ENCODE data around the gene ZNF793. TPM values are rescaled to one million over a fixed set of nuclear protein-coding genes. Genes with fewer than 3 reads are reported as not detected.
A peak's percentile ranks its signal among the peaks of the same experiment; 100 is the strongest.

ZNF793 gene
- total RNA-seq, 1 donor from 2014 or later, result 9.8 TPM

DNA sequence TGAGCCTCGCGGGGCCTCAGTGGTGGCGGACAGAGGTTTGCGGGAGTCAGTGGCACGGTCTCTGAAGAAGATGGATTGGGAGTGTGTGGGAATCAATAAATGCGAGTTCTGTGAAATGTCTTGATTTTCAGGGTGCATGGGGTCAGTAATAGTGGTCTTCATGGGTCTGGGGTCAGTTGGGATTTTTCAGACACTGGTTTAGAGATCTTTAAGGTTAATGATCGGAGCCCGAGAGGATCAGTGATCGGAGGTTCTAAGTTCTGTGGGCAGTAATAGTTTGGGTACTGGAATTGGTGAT is 377 bp downstream of the ZNF793 start:
- no peak for DNase-seq (ENCODE audit: low read depth)
- Histone ChIP-seq H3K27me3 (ENCODE audit: insufficient read depth, low read length) (no peaks in the 10 kb centered on the region), H3K4me1 (ENCODE audit: insufficient read depth, low read length) (no peaks in the 10 kb centered on the region), H3K9me3 (ENCODE audit: insufficient read depth, low read depth, low read length) (peaks cover 3% of the 10 kb centered on the region), H3K4me3 (ENCODE audit: insufficient read depth, low read depth, low read length) (peak overlapping the region; percentile 99), H3K79me2 (ENCODE audit: insufficient read depth, low read length) (no peaks in the 10 kb centered on the region), H3K27ac (ENCODE audit: low read depth, low read length) (peak overlapping the region; percentile 92), H2AFZ (ENCODE audit: low read depth, low read length) (peak overlapping the region; percentile 95), H4K20me1 (ENCODE audit: insufficient read depth, low read length) (no peaks in the 10 kb centered on the region), H3K9ac (ENCODE audit: low read length) (peak overlapping the region; percentile 95), H3K36me3 (ENCODE audit: insufficient read depth, low read length) (peaks cover 6% of the 10 kb centered on the region), H3K4me2 (ENCODE audit: low read length) (peak overlapping the region; percentile 94)
- FAIRE-seq, result no peak
- Mint-ChIP-seq H3K27me3 (ENCODE audit: low read depth, unreplicated experiment) (no peaks in the 10 kb centered on the region), H3K27ac (ENCODE audit: unreplicated experiment) (no peak overlapping the region), H3K4me1 (ENCODE audit: low read depth, unreplicated experiment) (no peaks in the 10 kb centered on the region), H3K9me3 (ENCODE audit: unreplicated experiment) (peaks cover 26% of the 10 kb centered on the region), H3K4me3 (ENCODE audit: unreplicated experiment) (no peak overlapping the region), H3K36me3 (ENCODE audit: low read depth, unreplicated experiment) (peaks cover 24% of the 10 kb centered on the region)
- no peak for TF ChIP-seq EZH2 (IDR thresholded peaks at IDR 0.05; ENCODE audit: insufficient read depth, low read length)
- TF ChIP-seq, protein P1, sequence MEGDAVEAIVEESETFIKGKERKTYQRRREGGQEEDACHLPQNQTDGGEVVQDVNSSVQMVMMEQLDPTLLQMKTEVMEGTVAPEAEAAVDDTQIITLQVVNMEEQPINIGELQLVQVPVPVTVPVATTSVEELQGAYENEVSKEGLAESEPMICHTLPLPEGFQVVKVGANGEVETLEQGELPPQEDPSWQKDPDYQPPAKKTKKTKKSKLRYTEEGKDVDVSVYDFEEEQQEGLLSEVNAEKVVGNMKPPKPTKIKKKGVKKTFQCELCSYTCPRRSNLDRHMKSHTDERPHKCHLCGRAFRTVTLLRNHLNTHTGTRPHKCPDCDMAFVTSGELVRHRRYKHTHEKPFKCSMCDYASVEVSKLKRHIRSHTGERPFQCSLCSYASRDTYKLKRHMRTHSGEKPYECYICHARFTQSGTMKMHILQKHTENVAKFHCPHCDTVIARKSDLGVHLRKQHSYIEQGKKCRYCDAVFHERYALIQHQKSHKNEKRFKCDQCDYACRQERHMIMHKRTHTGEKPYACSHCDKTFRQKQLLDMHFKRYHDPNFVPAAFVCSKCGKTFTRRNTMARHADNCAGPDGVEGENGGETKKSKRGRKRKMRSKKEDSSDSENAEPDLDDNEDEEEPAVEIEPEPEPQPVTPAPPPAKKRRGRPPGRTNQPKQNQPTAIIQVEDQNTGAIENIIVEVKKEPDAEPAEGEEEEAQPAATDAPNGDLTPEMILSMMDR (IDR thresholded peaks at IDR 0.05; ENCODE audit: insufficient read depth, low read depth, low read length), result no peak

DNA sequence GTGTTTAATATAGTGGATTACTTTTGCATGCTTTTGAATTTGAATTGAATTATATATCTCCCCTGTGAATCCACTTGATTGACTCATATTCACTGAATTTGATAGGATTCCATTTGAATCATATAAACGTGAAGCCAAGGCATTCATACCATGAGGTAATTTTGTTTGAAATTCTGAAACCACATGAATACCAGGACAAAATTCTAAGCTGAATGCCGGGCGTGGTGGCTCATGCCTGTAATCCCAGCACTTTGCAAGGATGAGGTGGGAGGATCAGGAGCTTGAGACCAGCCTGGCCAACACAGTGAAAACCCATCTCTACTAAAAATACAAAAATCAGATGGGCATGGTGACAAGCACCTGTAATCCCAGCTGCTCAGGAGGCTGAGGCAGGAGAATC is 4.4 kb downstream of the ZNF793 start:
- Histone ChIP-seq H3K27ac (ENCODE audit: low read depth, low read length) (no peak overlapping the region), H3K9ac (ENCODE audit: low read length) (no peak overlapping the region), H3K4me2 (ENCODE audit: low read length) (no peak overlapping the region), H3K9me3 (ENCODE audit: insufficient read depth, low read depth, low read length) (no peaks in the 10 kb centered on the region), H3K36me3 (ENCODE audit: insufficient read depth, low read length) (peaks cover 8% of the 10 kb centered on the region), H3K4me1 (ENCODE audit: insufficient read depth, low read length) (no peaks in the 10 kb centered on the region), H3K4me3 (ENCODE audit: insufficient read depth, low read depth, low read length) (no peak overlapping the region), H3K27me3 (ENCODE audit: insufficient read depth, low read length) (no peaks in the 10 kb centered on the region), H2AFZ (ENCODE audit: low read depth, low read length) (no peak overlapping the region), H4K20me1 (ENCODE audit: insufficient read depth, low read length) (no peaks in the 10 kb centered on the region), H3K79me2 (ENCODE audit: insufficient read depth, low read length) (no peaks in the 10 kb centered on the region)
- DNase-seq (ENCODE audit: low read depth) (no peak), FAIRE-seq (no peak)
- H3K4me1 Mint-ChIP-seq (ENCODE audit: low read depth, unreplicated experiment), result no peaks in the 10 kb centered on the region
- no peak overlapping the region for H3K27ac Mint-ChIP-seq (ENCODE audit: unreplicated experiment)
- H3K4me3 Mint-ChIP-seq (ENCODE audit: unreplicated experiment), result no peak overlapping the region
- H3K9me3 Mint-ChIP-seq (ENCODE audit: unreplicated experiment), result peaks cover 16% of the 10 kb centered on the region
- peaks cover 45% of the 10 kb centered on the region for H3K36me3 Mint-ChIP-seq (ENCODE audit: low read depth, unreplicated experiment)
- H3K27me3 Mint-ChIP-seq (ENCODE audit: low read depth, unreplicated experiment), result no peaks in the 10 kb centered on the region
- TF ChIP-seq, protein P1 (IDR thresholded peaks at IDR 0.05; ENCODE audit: insufficient read depth, low read depth, low read length), result no peak
- TF ChIP-seq EZH2 (IDR thresholded peaks at IDR 0.05; ENCODE audit: insufficient read depth, low read length), result no peak

DNA sequence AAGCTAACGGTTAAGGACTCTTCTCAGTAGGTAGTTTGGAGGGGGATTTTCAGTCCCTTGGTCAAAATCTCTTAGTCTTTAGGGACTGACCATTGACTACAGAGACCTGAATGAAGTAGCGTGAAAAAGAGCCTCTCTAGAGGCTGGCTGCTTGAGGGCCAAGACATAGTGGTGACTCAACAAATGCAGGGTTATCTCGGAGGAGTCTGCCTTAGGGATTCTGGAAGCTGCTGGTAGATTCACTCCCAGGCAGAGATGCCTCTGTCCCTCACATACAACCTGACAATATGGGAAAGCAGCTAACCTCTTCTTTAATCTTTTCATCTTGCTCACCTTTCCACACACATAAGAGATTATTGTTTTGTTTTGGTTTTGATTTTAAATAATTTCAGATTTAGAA is 5.1 kb downstream of the ZNF793 start:
- Histone ChIP-seq H3K27me3 (ENCODE audit: insufficient read depth, low read length) (no peaks in the 10 kb centered on the region), H3K9ac (ENCODE audit: low read length) (no peak overlapping the region), H2AFZ (ENCODE audit: low read depth, low read length) (no peak overlapping the region), H3K4me3 (ENCODE audit: insufficient read depth, low read depth, low read length) (no peak overlapping the region), H3K36me3 (ENCODE audit: insufficient read depth, low read length) (peaks cover 11% of the 10 kb centered on the region), H3K9me3 (ENCODE audit: insufficient read depth, low read depth, low read length) (no peaks in the 10 kb centered on the region), H3K4me2 (ENCODE audit: low read length) (no peak overlapping the region), H3K79me2 (ENCODE audit: insufficient read depth, low read length) (no peaks in the 10 kb centered on the region), H3K27ac (ENCODE audit: low read depth, low read length) (no peak overlapping the region), H3K4me1 (ENCODE audit: insufficient read depth, low read length) (no peaks in the 10 kb centered on the region), H4K20me1 (ENCODE audit: insufficient read depth, low read length) (no peaks in the 10 kb centered on the region)
- peaks cover 52% of the 10 kb centered on the region for H3K36me3 Mint-ChIP-seq (ENCODE audit: low read depth, unreplicated experiment)
- H3K27me3 Mint-ChIP-seq (ENCODE audit: low read depth, unreplicated experiment), result no peaks in the 10 kb centered on the region
- H3K9me3 Mint-ChIP-seq (ENCODE audit: unreplicated experiment), result peaks cover 19% of the 10 kb centered on the region
- FAIRE-seq (no peak), DNase-seq (ENCODE audit: low read depth) (no peak)
- no peaks in the 10 kb centered on the region for H3K4me1 Mint-ChIP-seq (ENCODE audit: low read depth, unreplicated experiment)
- H3K4me3 Mint-ChIP-seq (ENCODE audit: unreplicated experiment), result no peak overlapping the region
- TF ChIP-seq, protein P1 (IDR thresholded peaks at IDR 0.05; ENCODE audit: insufficient read depth, low read depth, low read length), result no peak
- no peak for TF ChIP-seq EZH2 (IDR thresholded peaks at IDR 0.05; ENCODE audit: insufficient read depth, low read length)
- no peak overlapping the region for H3K27ac Mint-ChIP-seq (ENCODE audit: unreplicated experiment)

All from astrocyte (in vitro differentiated cells and primary cell).